GM12878 (cell line): ENCODE results near the gene MED25. TPM values are rescaled to one million over a fixed set of nuclear protein-coding genes. Genes with fewer than 3 reads are reported as not detected.

Experiments
- ATAC-seq: fragments of 200-7000 bp; cut with Tn5 transposase; 3 replicates; pipeline ENCODE4 v1.9.1; 2020; ENCODE audit warnings: mild to moderate bottlenecking, moderate library complexity
- BruUV-seq: library from RNA; stranded (reverse); fragments of 400-500 nt; replicated peaks from 2 replicates; lab custom pipeline; 2021; lab: Mats Ljungman, UMichigan
- CTCF ChIA-PET: fragments of 300-600 bp; sonication (Branson Sonifier 250); formaldehyde crosslinking; extraction: SDS; loops from one replicate; lab custom pipeline; 2021; ENCODE audit warnings: inconsistent platforms; lab: Yijun Ruan, JAX
- POLR2A ChIA-PET: fragments of 350-600 bp; formaldehyde crosslinking; extraction: SDS; loops from one replicate; lab custom pipeline; 2021; ENCODE audit warnings: inconsistent platforms; lab: Charles Lee
- RAD21 ChIA-PET: fragments of 300-600 bp; sonication (Branson Sonifier 250); formaldehyde crosslinking; loops from one replicate; lab custom pipeline; 2023; ENCODE audit warnings: antibody characterized with exemption; ENCODE audit not compliant: unreplicated experiment; lab: Charles Lee
- SMC1A ChIA-PET: fragments of 300-600 bp; sonication (Branson Sonifier 250); formaldehyde crosslinking; loops from one replicate; lab custom pipeline; 2023; ENCODE audit not compliant: unreplicated experiment, uncharacterized antibody; lab: Charles Lee
- DNase-seq: peaks from one replicate; pipeline ENCODE4 v3.0.0-alpha.2; 2011; ENCODE audit warnings: low read depth, low spot score
- FAIRE-seq: peaks from 3 replicates; lab custom pipeline; 2011; peaks lifted over from hg19 to GRCh38; lab: Jason Lieb, UNC
- H2AFZ ChIP-seq: 2 replicates; pipeline ENCODE4 v1.6.0; 2011; ENCODE audit warnings: low read depth, low read length, control low read depth; ENCODE audit not compliant: control insufficient read depth
- H3K27ac ChIP-seq: 2 replicates; pipeline ENCODE4 v1.5.1; 2011; ENCODE audit warnings: control low read depth; ENCODE audit not compliant: control insufficient read depth, insufficient read depth
- H3K27me3 ChIP-seq, 2 experiments: replicated peaks in 1 of 2; 2 replicates each; pipeline versions ENCODE4 v1.6.0 to v1.6.1; 2011; ENCODE audit warnings: low read length in 1 of 2; ENCODE audit not compliant: control insufficient read depth in 2 of 2, insufficient read depth in 2 of 2
- H3K36me3 ChIP-seq, 2 experiments: 2 replicates each; pipeline ENCODE4 v1.5.1; 2011; ENCODE audit warnings: low read length in 1 of 2; ENCODE audit not compliant: control insufficient read depth in 2 of 2, insufficient read depth in 2 of 2
- H3K4me1 ChIP-seq: 2 replicates; pipeline ENCODE4 v1.6.1; 2011; ENCODE audit warnings: mild to moderate bottlenecking, low read length, moderate library complexity, mixed read lengths; ENCODE audit not compliant: control insufficient read depth, insufficient read depth
- H3K4me2 ChIP-seq: 2 replicates; pipeline ENCODE4 v1.6.0; 2011; ENCODE audit warnings: control low read depth; ENCODE audit not compliant: control insufficient read depth, insufficient read depth
- H3K4me3 ChIP-seq: fragments of 200-600 bp; sonication (generic); 2 replicates; pipeline ENCODE4 v1.5.1; 2016
- H3K79me2 ChIP-seq: 2 replicates; pipeline ENCODE4 v1.6.0; 2011; ENCODE audit warnings: low read length; ENCODE audit not compliant: control insufficient read depth, insufficient read depth
- H3K9ac ChIP-seq: 2 replicates; pipeline ENCODE4 v1.8.0; 2011; ENCODE audit warnings: low read length, control low read depth, mixed read lengths; ENCODE audit not compliant: control insufficient read depth, insufficient read depth
- H3K9me3 ChIP-seq: replicated peaks from 3 replicates; pipeline ENCODE4 v1.5.1; 2011; ENCODE audit warnings: mild to moderate bottlenecking, low read length; ENCODE audit not compliant: control insufficient read depth, insufficient read depth
- H4K20me1 ChIP-seq: 2 replicates; pipeline ENCODE4 v1.6.0; 2011; ENCODE audit not compliant: control insufficient read depth, insufficient read depth
- ASH2L ChIP-seq: fragments of 300-600, 200-600 bp; sonication (generic); IDR thresholded peaks from 2 replicates; pipeline ENCODE4 v1.6.1; 2017; ENCODE audit warnings: low read depth, mild to moderate bottlenecking, borderline replicate concordance
- BACH1 ChIP-seq: fragments of 450-650 bp; IDR thresholded peaks from 2 replicates; pipeline ENCODE4 v1.6.1; 2017; ENCODE audit warnings: mild to moderate bottlenecking, borderline replicate concordance
- CBFB ChIP-seq: IDR thresholded peaks from 2 replicates; pipeline ENCODE4 v1.6.1; 2016; ENCODE audit warnings: antibody characterized with exemption, low read depth
- CHD1 ChIP-seq: IDR thresholded peaks from 2 replicates; pipeline ENCODE4 v1.6.1; 2012; ENCODE audit warnings: low read depth, low read length, improper control_type of control experiment
- EP300 ChIP-seq, 2 experiments: fragments of 150-350 bp in 1 of 2; IDR thresholded peaks; 2 replicates each; pipeline ENCODE4 v1.6.1; 2011 to 2012; ENCODE audit warnings: low read depth in 2 of 2, low read length in 2 of 2, borderline replicate concordance in 1 of 2, improper control_type of control experiment in 1 of 2, inconsistent platforms in 1 of 2; ENCODE audit not compliant: control insufficient read depth in 1 of 2
- FOS ChIP-seq: IDR thresholded peaks from 3 replicates; pipeline ENCODE4 v1.6.1; 2011; ENCODE audit warnings: borderline replicate concordance; ENCODE audit not compliant: insufficient read length; ENCODE audit errors: extremely low read depth
- LARP7 ChIP-seq: fragments of 450-650 bp; IDR thresholded peaks from 2 replicates; pipeline ENCODE4 v1.6.1; 2017; ENCODE audit warnings: mild to moderate bottlenecking
- MEF2A ChIP-seq: IDR thresholded peaks from 2 replicates; pipeline ENCODE4 v1.6.1; 2011; ENCODE audit warnings: low read depth, mild to moderate bottlenecking, low read length, moderate library complexity; ENCODE audit not compliant: insufficient read depth
- NFXL1 ChIP-seq: fragments of 450-650 bp; IDR thresholded peaks from 2 replicates; pipeline ENCODE4 v1.6.1; 2017; ENCODE audit warnings: antibody characterized with exemption, mild to moderate bottlenecking, borderline replicate concordance
- NR2C2 ChIP-seq: IDR thresholded peaks from 2 replicates; pipeline ENCODE4 v1.6.1; 2011; ENCODE audit warnings: borderline replicate concordance, low read depth; ENCODE audit not compliant: control insufficient read depth, insufficient read length
- NR2F1 ChIP-seq: fragments of 450-650 bp; conservative IDR thresholded peaks from 2 replicates; pipeline ENCODE4 v1.6.1; 2017; ENCODE audit warnings: mild to moderate bottlenecking
- POLR2A ChIP-seq: IDR thresholded peaks from 2 replicates; pipeline ENCODE4 v1.6.1; 2011; ENCODE audit warnings: low read depth, mild to moderate bottlenecking, low read length
- SREBF2 ChIP-seq: IDR thresholded peaks from 2 replicates; pipeline ENCODE4 v1.6.1; 2012; ENCODE audit warnings: mild to moderate bottlenecking, low read length
- USF2 ChIP-seq: IDR thresholded peaks from 2 replicates; pipeline ENCODE4 v1.6.1; 2011; ENCODE audit warnings: low read depth, low read length, improper control_type of control experiment, borderline replicate concordance
- WGBS: methylation state at CpG from one replicate; pipeline ENCODE4 v1.1.6; 2016; ENCODE audit warnings: low lambda C conversion rate; ENCODE audit not compliant: insufficient replicate concordance, insufficient coverage; ENCODE audit errors: missing lambda C conversion rate; 5-methylcytosine and 5-hydroxymethylcytosine counted together
- in situ Hi-C: fragments of 300-500 bp; cut with MboI; formaldehyde crosslinking; loops from 9 replicates; pipeline ENCODE4 v1.14.3; 2018; ENCODE audit warnings: mixed read lengths
- intact Hi-C: fragments of 100-400 bp; cut with micrococcal nuclease; formaldehyde crosslinking; loops from one replicate; pipeline ENCODE4 v1.14.2; 2022; ENCODE audit not compliant: unreplicated experiment
- polyA plus RNA-seq, 11 experiments: library from polyadenylated mRNA; depleted of rRNA in 4 of 11; unstranded in 6 of 11; stranded (reverse) in 5 of 11; fragments of >200 nt; fragmentation: Nextera tagmentation in 4 of 11; fragmentation: Illumina TruSeq in 1 of 11; extraction: Ambion mirVana in 4 of 11; extraction: Trizol in 1 of 11; gene quantifications; 1 replicate in 1 of 11; 2 replicates in 10 of 11; pipeline versions ENCODE4 v1.2.1 to v1.2.3, GENCODE V29; 2011 to 2016; ENCODE audit warnings: inconsistent platforms in 2 of 11, missing spikeins in 2 of 11, low read depth in 1 of 11
- total RNA-seq, 4 experiments: library from RNA; depleted of rRNA in 3 of 4; stranded (reverse); fragments of >200 nt in 3 of 4; fragmentation: Illumina TruSeq in 1 of 4; extraction: Trizol in 1 of 4; gene quantifications; 2 replicates each; pipeline versions ENCODE4 v1.2.1 to v1.2.3, GENCODE V29; 2013 to 2021

The MED25 gene
- total and polyA plus RNA-seq, 10 of the 15 experiments (the other 5 are each of a cell fraction or from before 2014, with no cell fraction given), result 3.5 to 53.9 (median 17.1) TPM

- no TSS peak for BruUV-seq
- no peak for ATAC-seq
- ChIA-PET RAD21 (no interaction called here), POLR2A (no interaction called here), CTCF (interaction anchor here (1.2 kb wide), 1 partner anchor 101 kb away, joined by 3 read pairs; no protein-coding TSS in a partner anchor), SMC1A (no interaction called here)
- FAIRE-seq, result no peak
- H3K36me3 ChIP-seq, result peaks cover 15 to 19% of the 10 kb centered on the region in 2 experiments
- no peaks in the 10 kb centered on the region for H4K20me1 ChIP-seq
- H3K9ac ChIP-seq, result no peak overlapping the region
- no peak overlapping the region for H3K27ac ChIP-seq
- WGBS, result 88% methylated on average over 7 of the region's 9 CpGs
- no peaks in the 10 kb centered on the region for H3K27me3 ChIP-seq
- no peaks in the 10 kb centered on the region for H3K4me1 ChIP-seq
- H3K79me2 ChIP-seq, result no peaks in the 10 kb centered on the region
- no peaks in the 10 kb centered on the region for H3K9me3 ChIP-seq
- H3K4me3 ChIP-seq, result no peak overlapping the region
- in situ Hi-C loops, result no loop called here
- TF ChIP-seq CHD1 (no peak), LARP7 (no peak), NFXL1 (no peak), POLR2A (peak; percentile 61), FOS (no peak)
- H2AFZ ChIP-seq, result no peak overlapping the region
- intact Hi-C loops, result no loop called here
- no peak for DNase-seq
- no peak overlapping the region for H3K4me2 ChIP-seq
Measured at GRCh38 chr19:49837425-49837824, 19.3 kb downstream of the MED25 start.

GRCh38 chr19:49838885-49839588, 20.9 kb downstream of the MED25 start:
- no peak overlapping the region for H3K27ac ChIP-seq
- H3K27me3 ChIP-seq, result no peaks in the 10 kb centered on the region
- H3K9me3 ChIP-seq, result no peaks in the 10 kb centered on the region
- H3K36me3 ChIP-seq, result peaks cover 11 to 16% of the 10 kb centered on the region in 2 experiments
- TF ChIP-seq NR2C2 (no peak), USF2 (no peak), BACH1 (no peak), NR2F1 (no peak), EP300 (IDR thresholded peaks at IDR 0.05; ENCODE audit: borderline replicate concordance in 1 of 2, control insufficient read depth in 1 of 2, low read depth in 2 of 2, low read length in 2 of 2) (no peak), CBFB (no peak), MEF2A (no peak), ASH2L (no peak), SREBF2 (no peak)
- in situ Hi-C loops, result no loop called here
- ChIA-PET POLR2A (interaction anchor here (1.0 kb wide), 1 partner anchor 14 kb away, joined by 3 read pairs; no protein-coding TSS in a partner anchor), CTCF (no interaction called here), RAD21 (no interaction called here), SMC1A (no interaction called here)
- no peaks in the 10 kb centered on the region for H4K20me1 ChIP-seq
- DNase-seq (no peak), FAIRE-seq (no peak), ATAC-seq (no peak)
- no peak overlapping the region for H3K9ac ChIP-seq
- 96% methylated on average over 18 of the region's 18 CpGs for WGBS
- TSS peak; percentile 57 for BruUV-seq
- no peak overlapping the region for H3K4me3 ChIP-seq
- intact Hi-C loops, result no loop called here
- no peak overlapping the region for H2AFZ ChIP-seq
- peaks cover 4% of the 10 kb centered on the region; the same call in 1 of the 2 replicates for H3K4me1 ChIP-seq
- H3K79me2 ChIP-seq, result no peaks in the 10 kb centered on the region
- H3K4me2 ChIP-seq, result no peak overlapping the region
